HEK293 (cell line): ENCODE results near the gene NUB1.

ENCODE experiments used
- CTCF ChIP-seq: fragments of 450-650 bp; formaldehyde crosslinking; IDR thresholded peaks from 2 replicates; pipeline ENCODE4 v1.5.1; 2016; ENCODE audit warnings: missing biosample characterization, missing genetic modification characterization
- ZNF660 ChIP-seq: fragments of 450-650 bp; IDR thresholded peaks from 2 replicates; pipeline ENCODE4 v1.5.1; 2018; ENCODE audit warnings: missing biosample characterization, mild to moderate bottlenecking, missing genetic modification characterization

GRCh38 chr7:151385626-151386300 is 44.2 kb downstream of the NUB1 start:
- TF ChIP-seq CTCF (tag by site-specific recombination) (no peak), ZNF660 (tag by site-specific recombination) (no peak)
